ENCODE data around the gene PPP6R3.

The PPP6R3 gene

DNA sequence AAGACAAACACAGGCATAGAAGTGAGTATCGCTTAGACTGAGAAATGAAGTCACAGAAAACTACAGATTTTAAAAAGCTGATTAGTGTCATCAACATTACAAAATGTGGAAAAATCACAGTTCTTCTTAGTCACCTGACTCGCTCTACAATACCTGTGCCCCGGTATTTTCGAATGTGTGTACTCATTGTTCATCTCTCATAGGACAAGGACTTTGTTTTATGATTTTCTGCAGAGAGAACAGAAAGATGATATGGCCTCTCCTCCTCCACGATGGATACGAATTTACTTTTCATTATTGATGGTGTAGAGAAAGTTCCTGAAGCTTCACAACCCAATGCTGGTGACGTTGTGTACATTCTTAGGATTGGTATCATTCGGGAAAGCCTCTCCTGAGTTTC is 194.4 kb downstream of the PPP6R3 start:
- Histone ChIP-seq H3K4me1 (ENCODE audit: control insufficient read depth, insufficient read depth, low read length) (peaks cover 4% of the 10 kb centered on the region), H3K4me3 (ENCODE audit: low read length) (no peak overlapping the region), H3K27ac (ENCODE audit: low read length) (no peak overlapping the region), H3K36me3 (ENCODE audit: control insufficient read depth, insufficient read depth, low read length) (no peaks in the 10 kb centered on the region), H3K27me3 (ENCODE audit: control insufficient read depth, insufficient read depth, low read length) (no peaks in the 10 kb centered on the region), H3K9me3 (ENCODE audit: control insufficient read depth, insufficient read depth, low read length) (no peaks in the 10 kb centered on the region)
- WGBS (ENCODE audit: insufficient coverage, insufficient read length), result no CpG with 5 or more reads among the region's 8 CpGs
- DNase-seq (ENCODE audit: low read depth, low spot score), result no peak

DNA sequence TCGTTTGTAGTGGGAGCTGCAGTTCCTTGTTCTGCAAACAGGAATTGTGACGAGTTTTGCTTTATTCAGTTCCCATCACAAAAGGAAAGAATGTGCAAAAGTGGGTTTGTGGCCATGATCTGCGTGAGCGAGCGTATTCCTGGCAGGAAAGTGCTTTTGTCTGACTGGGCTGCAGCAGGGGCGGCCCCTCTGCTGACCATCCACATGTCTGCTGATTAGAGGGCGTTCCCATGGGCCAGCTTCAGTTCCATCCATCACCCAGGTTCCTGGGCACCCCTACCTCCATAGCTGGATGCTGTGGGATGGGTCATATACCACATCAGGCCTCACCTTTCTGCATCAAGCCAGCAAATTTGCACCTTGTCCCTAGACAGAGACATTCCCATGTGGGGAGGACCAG is 194.9 kb downstream of the PPP6R3 start:
- DNase-seq (ENCODE audit: low read depth, low spot score), result no peak
- Histone ChIP-seq H3K4me1 (ENCODE audit: control insufficient read depth, insufficient read depth, low read length) (peaks cover 3% of the 10 kb centered on the region), H3K36me3 (ENCODE audit: control insufficient read depth, insufficient read depth, low read length) (no peaks in the 10 kb centered on the region), H3K9me3 (ENCODE audit: control insufficient read depth, insufficient read depth, low read length) (no peaks in the 10 kb centered on the region), H3K4me3 (ENCODE audit: low read length) (no peak overlapping the region), H3K27ac (ENCODE audit: low read length) (no peak overlapping the region), H3K27me3 (ENCODE audit: control insufficient read depth, insufficient read depth, low read length) (no peaks in the 10 kb centered on the region)
- no CpG with 5 or more reads among the region's 7 CpGs for WGBS (ENCODE audit: insufficient coverage, insufficient read length)

DNA sequence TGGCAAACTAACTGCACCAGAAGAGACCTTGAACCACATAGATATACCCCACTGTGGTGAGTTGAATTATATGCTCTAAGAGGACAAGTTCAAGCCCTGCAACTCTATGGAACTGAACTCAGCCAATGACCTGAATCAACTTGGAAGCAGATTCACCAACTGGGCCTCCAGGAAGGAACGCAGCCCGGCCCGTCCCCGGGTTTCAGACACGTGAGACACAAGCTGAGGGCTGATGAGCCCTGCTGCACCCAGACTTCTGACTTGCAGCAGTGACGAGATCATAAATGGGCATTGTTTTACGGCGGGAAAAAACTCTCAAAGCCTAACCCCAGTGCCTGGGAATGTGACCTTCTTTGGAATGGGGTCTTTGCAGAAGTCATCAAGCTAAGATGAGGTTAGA is 195.3 kb downstream of the PPP6R3 start:
- DNase-seq (ENCODE audit: low read depth, low spot score), result no peak
- WGBS (ENCODE audit: insufficient coverage, insufficient read length), result no CpG with 5 or more reads among the region's 8 CpGs

DNA sequence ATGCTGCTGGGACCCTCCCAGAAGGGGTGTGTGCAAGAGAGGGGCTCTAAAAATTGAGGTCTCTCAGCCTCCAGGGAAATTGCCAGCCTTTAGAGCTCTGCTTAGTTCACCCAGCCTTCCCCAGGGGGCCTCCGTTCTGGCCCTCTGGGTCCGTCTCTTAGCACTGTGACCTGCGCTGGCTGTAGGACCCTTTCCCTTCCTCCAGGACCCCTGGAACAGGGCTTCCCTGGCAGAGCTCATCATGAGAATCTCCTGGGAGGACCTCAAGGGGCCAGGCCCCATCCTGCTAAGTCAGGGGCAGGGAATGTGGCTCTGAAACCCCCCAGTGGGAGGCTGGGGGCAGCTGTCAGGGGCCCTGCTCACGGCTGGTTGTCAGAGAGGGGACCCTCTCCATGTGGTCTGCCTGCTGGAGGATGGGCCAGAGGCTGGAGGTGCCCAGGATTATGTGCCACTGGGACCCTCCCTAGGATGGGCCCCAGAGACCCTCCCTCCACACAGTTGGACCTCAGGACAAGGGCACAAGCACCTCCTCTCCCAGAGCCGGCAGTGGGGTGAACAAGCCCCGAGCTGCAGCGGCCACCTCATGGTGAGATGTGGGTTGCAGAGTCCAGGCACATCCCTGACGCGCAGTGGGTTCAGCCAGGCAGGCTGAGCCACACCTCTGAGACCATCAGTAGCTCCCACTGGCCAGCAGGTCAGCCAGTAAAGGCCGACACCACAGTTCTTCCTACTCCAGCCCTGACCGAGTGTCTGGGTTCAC is 196.6 kb downstream of the PPP6R3 start:
- no peak overlapping the region for H3K4me3 ChIP-seq (ENCODE audit: low read length)
- no peak for DNase-seq (ENCODE audit: low read depth, low spot score)
- no peaks in the 10 kb centered on the region for H3K36me3 ChIP-seq (ENCODE audit: control insufficient read depth, insufficient read depth, low read length)
- H3K9me3 ChIP-seq (ENCODE audit: control insufficient read depth, insufficient read depth, low read length), result no peaks in the 10 kb centered on the region
- no CpG with 5 or more reads among the region's 11 CpGs for WGBS (ENCODE audit: insufficient coverage, insufficient read length)
- no peak overlapping the region for H3K27ac ChIP-seq (ENCODE audit: low read length)
- H3K27me3 ChIP-seq (ENCODE audit: control insufficient read depth, insufficient read depth, low read length), result no peaks in the 10 kb centered on the region
- peaks cover under 1% of the 10 kb centered on the region; the same call in 1 of the 2 replicates for H3K4me1 ChIP-seq (ENCODE audit: control insufficient read depth, insufficient read depth, low read length)

More for the DNA sequence above, 195.3 kb downstream of the PPP6R3 start:
- no peaks in the 10 kb centered on the region for H3K36me3 ChIP-seq (ENCODE audit: control insufficient read depth, insufficient read depth, low read length)
- peaks cover 3% of the 10 kb centered on the region for H3K4me1 ChIP-seq (ENCODE audit: control insufficient read depth, insufficient read depth, low read length)
- H3K9me3 ChIP-seq (ENCODE audit: control insufficient read depth, insufficient read depth, low read length), result no peaks in the 10 kb centered on the region
- no peaks in the 10 kb centered on the region for H3K27me3 ChIP-seq (ENCODE audit: control insufficient read depth, insufficient read depth, low read length)
- H3K4me3 ChIP-seq (ENCODE audit: low read length), result no peak overlapping the region
- H3K27ac ChIP-seq (ENCODE audit: low read length), result no peak overlapping the region

DNA sequence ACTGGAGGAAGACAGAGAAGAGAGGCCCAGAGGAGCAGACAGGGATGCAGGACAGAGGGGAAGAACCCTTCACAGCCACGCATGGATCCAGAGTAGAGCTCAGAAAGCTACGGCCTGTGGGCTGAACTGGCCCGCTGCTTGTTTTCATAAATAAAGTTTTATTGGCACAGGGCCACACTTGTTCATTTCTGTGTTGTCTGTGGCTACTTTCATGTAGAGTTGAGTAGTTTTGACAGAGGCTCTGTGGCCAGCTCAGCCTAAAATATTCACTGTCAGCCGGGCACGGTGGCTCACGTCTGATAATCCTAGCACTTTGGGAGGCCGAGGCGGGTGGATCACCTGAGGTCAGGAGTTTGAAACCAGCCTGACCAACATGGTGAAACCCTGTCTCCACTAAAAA is 197.5 kb downstream of the PPP6R3 start:
- no peaks in the 10 kb centered on the region for H3K36me3 ChIP-seq (ENCODE audit: control insufficient read depth, insufficient read depth, low read length)
- no peak overlapping the region for H3K27ac ChIP-seq (ENCODE audit: low read length)
- DNase-seq (ENCODE audit: low read depth, low spot score), result no peak
- no CpG with 5 or more reads among the region's 8 CpGs for WGBS (ENCODE audit: insufficient coverage, insufficient read length)
- no peaks in the 10 kb centered on the region for H3K4me1 ChIP-seq (ENCODE audit: control insufficient read depth, insufficient read depth, low read length)
- no peaks in the 10 kb centered on the region for H3K9me3 ChIP-seq (ENCODE audit: control insufficient read depth, insufficient read depth, low read length)
- no peaks in the 10 kb centered on the region for H3K27me3 ChIP-seq (ENCODE audit: control insufficient read depth, insufficient read depth, low read length)
- H3K4me3 ChIP-seq (ENCODE audit: low read length), result no peak overlapping the region

DNA sequence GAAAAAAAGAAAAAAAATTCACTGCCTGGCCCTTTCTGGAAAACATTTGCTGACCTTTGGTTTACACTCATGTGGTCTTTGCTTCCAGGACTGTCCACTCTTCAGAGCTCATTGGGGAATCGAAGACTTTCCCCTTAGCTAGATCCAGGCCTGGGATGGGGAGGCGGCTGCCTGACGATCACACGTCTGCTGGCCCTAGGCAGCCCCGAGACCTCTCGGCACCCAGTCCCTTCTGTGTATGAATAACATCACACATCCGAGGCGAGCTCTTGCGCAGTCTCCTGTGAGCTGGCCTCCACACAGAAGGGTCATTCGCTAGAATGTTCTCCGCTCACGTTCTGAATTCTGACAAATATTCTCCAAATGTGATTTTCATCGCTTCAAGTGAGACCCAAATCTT is 198.1 kb downstream of the PPP6R3 start:
- H3K27ac ChIP-seq (ENCODE audit: low read length), result no peak overlapping the region
- DNase-seq (ENCODE audit: low read depth, low spot score), result no peak
- no peaks in the 10 kb centered on the region for H3K9me3 ChIP-seq (ENCODE audit: control insufficient read depth, insufficient read depth, low read length)

DNA sequence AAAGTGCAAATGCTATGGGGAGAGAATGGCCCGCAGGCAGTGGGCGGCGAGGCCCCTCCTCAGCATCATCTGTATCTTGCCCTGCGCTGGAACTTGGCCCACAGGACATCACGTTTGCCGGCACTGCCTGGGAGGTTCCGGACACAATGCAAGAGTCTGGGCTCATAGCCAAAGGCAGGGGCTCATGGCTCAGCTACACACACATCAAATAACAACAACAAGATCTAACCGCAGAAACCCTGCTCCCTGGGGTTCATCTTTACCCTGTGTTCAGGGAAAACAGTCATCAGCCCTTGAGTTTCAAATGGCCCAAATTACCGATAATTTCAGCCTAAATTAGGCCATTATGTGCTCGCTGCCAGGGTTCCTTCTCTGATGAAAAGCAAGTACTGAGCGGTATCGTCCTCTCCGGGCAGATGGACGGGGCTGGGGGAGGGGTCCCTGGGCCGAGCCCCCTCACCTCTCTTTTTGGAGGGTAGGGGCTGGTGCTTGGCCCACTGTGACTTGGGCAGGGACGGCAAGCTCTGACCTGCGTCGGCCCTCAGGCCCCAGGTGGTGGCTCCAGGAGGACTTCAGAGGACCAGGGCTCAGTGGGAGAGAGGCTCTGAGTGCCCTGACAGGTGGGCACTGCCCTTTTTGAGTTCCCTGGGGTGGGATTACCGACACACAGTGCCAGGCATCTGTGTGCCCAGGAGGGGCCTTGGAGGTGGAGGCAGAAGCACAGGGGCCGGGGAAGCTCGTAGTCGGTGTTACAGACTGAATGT is 198.8 kb downstream of the PPP6R3 start:
- H3K27me3 ChIP-seq (ENCODE audit: control insufficient read depth, insufficient read depth, low read length), result no peaks in the 10 kb centered on the region
- no peaks in the 10 kb centered on the region for H3K36me3 ChIP-seq (ENCODE audit: control insufficient read depth, insufficient read depth, low read length)
- WGBS (ENCODE audit: insufficient coverage, insufficient read length), result no CpG with 5 or more reads among the region's 22 CpGs
- DNase-seq (ENCODE audit: low read depth, low spot score), result no peak
- H3K27ac ChIP-seq (ENCODE audit: low read length), result no peak overlapping the region
- H3K4me1 ChIP-seq (ENCODE audit: control insufficient read depth, insufficient read depth, low read length), result no peaks in the 10 kb centered on the region
- no peak overlapping the region for H3K4me3 ChIP-seq (ENCODE audit: low read length)
- no peaks in the 10 kb centered on the region for H3K9me3 ChIP-seq (ENCODE audit: control insufficient read depth, insufficient read depth, low read length)

More for the DNA sequence above, 198.1 kb downstream of the PPP6R3 start:
- Histone ChIP-seq H3K4me3 (ENCODE audit: low read length) (no peak overlapping the region), H3K27me3 (ENCODE audit: control insufficient read depth, insufficient read depth, low read length) (no peaks in the 10 kb centered on the region), H3K4me1 (ENCODE audit: control insufficient read depth, insufficient read depth, low read length) (no peaks in the 10 kb centered on the region), H3K36me3 (ENCODE audit: control insufficient read depth, insufficient read depth, low read length) (no peaks in the 10 kb centered on the region)
- no CpG with 5 or more reads among the region's 13 CpGs for WGBS (ENCODE audit: insufficient coverage, insufficient read length)

DNA sequence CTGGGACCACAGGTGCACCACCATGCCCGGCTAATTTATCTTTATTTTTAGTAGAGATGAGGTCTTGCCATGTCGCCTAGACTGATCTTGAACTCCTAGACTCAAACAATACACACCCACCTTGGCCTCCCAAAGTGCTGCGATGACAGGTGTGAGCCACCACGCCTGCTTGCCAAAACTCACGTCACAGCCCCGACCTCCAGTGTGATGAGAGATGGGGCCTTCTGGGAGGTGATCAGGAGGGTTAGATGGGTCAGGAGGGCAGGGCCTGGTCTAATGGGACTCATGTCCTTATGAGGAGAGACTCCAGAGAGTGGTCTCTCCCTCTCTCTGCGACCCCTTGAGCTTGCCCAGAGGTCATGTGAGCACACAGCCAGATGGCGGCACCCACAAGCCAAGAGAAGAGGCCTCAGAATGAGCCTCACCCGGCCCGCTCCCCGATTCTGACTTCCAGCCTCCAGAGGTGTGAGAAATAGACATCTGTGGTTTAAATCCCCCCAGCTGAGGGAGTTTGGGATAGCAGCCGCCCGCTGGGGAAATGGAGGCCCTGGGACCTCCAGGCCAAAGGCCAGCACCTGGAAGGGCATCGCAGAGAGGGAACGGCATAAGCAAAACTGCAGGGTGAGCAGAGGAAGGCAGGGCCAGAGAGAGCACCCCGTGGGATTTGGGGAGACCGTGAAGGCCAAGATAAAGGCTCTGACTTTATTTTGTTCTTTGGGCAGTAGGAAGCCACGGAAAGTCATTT is 199.7 kb downstream of the PPP6R3 start:
- DNase-seq (ENCODE audit: low read depth, low spot score), result no peak
- Histone ChIP-seq H3K27me3 (ENCODE audit: control insufficient read depth, insufficient read depth, low read length) (no peaks in the 10 kb centered on the region), H3K27ac (ENCODE audit: low read length) (no peak overlapping the region), H3K4me1 (ENCODE audit: control insufficient read depth, insufficient read depth, low read length) (no peaks in the 10 kb centered on the region), H3K4me3 (ENCODE audit: low read length) (no peak overlapping the region), H3K36me3 (ENCODE audit: control insufficient read depth, insufficient read depth, low read length) (no peaks in the 10 kb centered on the region), H3K9me3 (ENCODE audit: control insufficient read depth, insufficient read depth, low read length) (no peaks in the 10 kb centered on the region)
- no CpG with 5 or more reads among the region's 18 CpGs for WGBS (ENCODE audit: insufficient coverage, insufficient read length)

DNA sequence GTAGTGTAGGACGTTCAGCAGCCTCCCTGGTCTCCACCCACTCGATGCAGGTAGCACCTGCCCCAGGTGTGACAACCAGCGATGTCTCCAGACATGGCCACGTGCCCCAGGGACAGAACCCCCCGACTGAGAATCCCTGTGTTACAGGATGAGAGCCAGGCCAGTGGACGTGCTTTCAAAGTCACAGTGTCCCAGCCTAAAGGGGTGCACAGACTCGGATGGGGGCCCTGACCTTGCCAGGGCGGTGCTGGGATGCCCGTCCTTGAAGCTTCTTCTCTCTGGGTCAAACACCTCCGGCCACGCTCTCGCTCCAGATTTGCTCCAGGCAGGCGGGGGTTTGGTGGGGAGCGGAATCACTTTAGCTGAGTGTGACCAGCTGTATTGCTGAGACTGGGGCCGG is 200.5 kb downstream of the PPP6R3 start:
- DNase-seq (ENCODE audit: low read depth, low spot score), result no peak
- Histone ChIP-seq H3K27me3 (ENCODE audit: control insufficient read depth, insufficient read depth, low read length) (no peaks in the 10 kb centered on the region), H3K36me3 (ENCODE audit: control insufficient read depth, insufficient read depth, low read length) (no peaks in the 10 kb centered on the region), H3K4me3 (ENCODE audit: low read length) (no peak overlapping the region), H3K27ac (ENCODE audit: low read length) (no peak overlapping the region), H3K9me3 (ENCODE audit: control insufficient read depth, insufficient read depth, low read length) (no peaks in the 10 kb centered on the region), H3K4me1 (ENCODE audit: control insufficient read depth, insufficient read depth, low read length) (no peaks in the 10 kb centered on the region)
- no CpG with 5 or more reads among the region's 15 CpGs for WGBS (ENCODE audit: insufficient coverage, insufficient read length)

Data from iPS DF 6.9 (cell line).